Activated T-helper 1 cell treated with Interleukin-2 at 50 U/mL for 16 hours (primary cell): ENCODE data around the gene SLC4A7.
"Not testable (repeated sequence)": the region's sequence is repeated elsewhere in the genome, so short reads cannot be mapped to it uniquely, and the experiment has no call there.

Experiments
- DNase-seq: peaks from one replicate; pipeline ENCODE4 v3.0.0-alpha.2; 2020; ENCODE audit warnings: low read depth

The SLC4A7 gene

DNA sequence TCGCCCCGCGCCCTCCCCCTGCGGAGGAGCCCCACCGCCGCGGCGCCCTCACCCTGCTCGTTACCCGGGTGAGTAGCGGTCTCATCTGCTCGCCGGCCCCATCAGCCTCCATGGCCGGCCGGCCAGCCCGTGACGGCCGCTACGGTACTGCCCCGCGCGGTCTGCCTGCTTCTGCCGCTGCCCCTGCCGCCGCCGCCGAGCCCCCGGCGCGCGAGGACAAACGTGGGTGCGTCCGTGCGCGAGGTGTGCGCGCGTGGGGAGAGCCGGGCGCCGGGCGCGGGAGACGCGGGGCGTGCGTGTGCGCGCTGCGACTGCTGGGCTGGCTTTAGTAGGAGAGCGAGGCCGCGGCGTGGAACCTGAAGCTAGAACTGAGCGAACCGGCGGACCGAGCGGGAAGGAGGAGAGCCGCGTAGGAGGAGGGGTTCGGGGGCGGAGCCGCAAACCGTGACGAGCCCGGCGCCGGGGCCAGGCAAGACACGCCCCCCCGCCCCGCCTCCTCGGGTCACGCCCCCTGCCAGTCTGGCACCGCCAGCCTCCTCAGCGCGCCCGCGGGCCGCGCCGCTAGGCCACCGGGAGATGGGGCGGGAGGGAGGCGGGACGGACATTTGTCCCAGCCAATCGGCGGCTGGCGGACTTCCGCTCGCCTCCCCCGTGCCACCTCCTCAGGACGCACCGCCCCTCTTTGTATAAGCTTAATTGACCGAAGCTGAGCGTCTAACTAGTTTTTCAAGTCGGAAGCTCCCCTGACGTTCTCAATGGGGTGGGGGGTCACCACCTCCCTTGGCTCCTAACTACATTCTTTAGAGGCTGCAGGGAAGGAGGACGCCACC lies at the start of gene SLC4A7:
SLC4A7 (minus strand) TSS at position 370 of the 830 bp plus-strand sequence; CDS start at position 112, 258 bp downstream.
- peak; percentile 99 for DNase-seq

DNA sequence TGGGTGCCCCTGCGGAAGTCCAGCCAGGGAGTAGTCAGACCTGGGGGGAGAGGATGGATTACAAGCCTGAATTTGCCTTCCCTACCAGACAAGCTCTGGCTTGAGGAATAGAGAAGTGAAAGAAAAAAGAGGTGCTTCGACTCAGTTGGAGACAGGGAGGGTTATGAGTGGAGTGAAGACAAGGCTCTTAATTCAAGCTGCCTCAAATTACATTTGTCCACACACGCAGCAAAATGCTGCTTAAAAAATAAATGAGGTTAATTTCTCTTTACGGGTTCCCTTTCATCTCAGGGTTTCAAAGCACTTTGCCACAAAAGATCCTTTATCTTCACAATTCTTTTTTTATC lies 49.0 kb upstream of the SLC4A7 start:
- DNase-seq, result no peak

DNA sequence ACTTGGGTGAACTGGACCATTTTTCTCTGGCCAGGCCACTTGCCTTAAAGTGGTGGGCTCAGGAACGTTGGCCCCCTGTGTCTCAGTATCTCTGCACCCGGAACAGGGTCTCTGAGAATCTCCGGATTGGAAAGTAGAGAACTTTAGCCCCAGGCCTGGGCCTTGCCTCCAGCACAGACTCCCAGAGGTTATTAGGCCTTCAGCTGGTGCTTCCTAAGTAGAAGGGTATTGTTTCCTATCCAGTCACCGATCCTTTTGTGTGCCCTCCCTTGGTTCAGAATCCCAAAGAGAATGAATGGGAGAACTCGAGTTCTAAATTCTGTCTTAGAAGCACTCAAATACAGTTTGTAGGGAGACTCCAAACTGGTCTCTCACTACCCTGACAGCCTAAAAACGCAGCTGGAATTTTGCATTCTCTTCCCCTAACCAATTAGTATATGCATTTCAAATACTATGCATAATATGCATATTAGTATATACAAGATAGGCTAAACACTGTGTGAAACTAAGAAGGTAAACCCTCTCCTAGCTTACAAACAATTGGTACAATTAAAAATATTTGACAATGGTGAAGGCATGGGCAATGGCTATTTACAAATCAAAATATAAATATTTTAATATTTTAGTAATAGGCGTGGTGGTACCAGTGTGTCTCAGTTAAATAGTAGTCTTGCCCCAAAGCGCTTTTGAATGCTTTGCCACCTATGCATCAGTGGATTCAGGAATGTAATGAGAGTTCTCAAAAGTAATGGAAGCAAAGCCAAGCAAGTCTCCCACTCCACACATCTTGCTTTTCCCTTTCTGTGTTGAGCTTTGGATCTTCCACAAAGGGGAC lies 48.5 kb upstream of the SLC4A7 start:
- DNase-seq, result no peak

DNA sequence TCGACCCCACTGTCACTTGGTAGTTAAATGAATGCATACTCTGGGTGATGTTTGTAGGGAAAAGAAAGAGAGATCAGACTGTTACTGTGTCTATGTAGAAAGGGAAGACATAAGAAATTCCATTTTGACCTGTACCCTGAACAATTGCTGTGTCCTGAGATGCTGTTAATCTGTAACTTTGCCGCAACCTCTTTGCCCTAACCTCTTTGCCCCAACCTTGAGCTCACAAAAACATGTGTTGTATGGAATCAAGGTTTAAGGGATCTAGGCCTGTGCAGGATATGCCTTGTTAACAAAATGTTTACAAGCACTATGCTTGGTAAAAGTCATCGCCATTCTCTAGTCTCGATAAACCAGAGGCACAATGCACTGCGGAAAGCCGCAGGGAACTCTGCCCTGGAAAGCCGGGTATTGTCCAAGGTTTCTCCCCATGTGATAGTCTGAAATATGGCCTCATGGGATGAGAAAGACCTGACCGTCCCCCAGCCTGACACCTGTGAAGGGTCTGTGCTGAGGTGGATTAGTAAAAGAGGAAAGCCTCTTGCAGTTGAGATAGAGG lies 47.1 kb upstream of the SLC4A7 start:
- not testable (repeated sequence) for DNase-seq

DNA sequence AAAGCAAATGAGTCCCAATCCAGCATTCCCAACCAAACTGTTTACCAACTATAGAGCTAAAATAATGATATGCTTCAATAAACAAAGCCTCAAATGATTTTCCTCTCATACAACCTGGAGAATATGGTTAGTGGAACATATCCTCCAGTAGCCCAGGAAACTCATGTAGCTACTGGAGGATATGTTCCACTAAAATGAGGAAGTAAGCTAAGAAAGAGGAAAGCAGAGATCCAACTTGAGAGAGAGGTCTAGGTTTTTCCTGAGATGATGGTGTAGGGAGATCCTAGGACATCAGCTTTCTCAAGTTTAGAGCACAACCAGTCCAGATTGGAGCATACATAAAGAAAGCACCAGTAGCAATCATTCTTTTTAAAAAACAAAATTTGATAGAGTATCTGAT lies 44.6 kb upstream of the SLC4A7 start:
- no peak for DNase-seq

DNA sequence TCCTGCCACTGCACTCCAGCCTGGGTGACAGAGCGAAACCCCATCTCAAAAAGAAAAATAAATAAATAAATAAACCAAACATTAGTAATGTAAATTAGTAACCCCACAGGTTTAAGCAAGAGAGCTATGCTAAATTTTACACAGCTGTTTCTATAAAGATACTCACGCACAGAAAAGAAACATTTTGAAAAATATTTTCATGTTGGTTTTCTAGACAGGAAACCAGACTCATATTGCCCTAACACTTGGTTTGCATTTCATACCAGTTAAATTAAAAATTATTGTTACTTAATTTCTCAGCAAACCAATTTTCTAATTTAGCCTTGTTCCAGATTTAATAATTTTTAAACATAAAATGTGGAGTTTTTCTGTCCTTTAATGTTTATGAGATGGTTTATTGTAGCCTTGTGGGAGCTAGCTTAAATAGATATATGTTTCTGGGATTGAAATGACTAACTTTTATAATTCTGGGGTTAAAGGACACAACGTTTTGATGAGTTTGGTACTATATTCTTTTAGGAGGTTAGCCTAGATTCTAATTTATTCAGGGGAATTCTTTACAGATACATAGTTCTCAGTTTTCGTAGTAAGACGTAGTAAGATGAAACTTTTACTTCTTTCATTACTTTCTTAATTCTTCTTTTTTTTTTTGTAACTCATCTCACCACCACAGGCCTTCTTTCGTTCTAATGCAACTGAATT lies 42.6 kb upstream of the SLC4A7 start:
- DNase-seq, result no peak

DNA sequence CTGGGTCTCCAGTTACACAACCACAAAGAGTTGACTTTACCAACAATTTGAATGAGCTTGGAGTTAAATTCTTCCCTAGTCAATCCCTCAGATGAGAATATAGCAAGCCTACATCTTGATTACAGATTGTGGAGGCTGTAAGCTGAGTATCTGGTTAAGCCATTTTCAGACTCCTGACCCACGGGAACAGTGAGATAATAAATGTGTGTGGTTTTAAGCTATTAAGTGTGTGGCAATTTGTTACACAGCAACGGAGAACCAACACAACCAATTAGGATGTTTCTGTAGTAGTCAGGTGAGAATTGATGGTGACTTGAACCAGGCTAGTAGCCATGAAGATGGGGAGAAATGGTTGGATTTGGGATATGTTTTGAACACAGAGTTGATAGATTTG lies 37.7 kb upstream of the SLC4A7 start:
- no peak for DNase-seq

DNA sequence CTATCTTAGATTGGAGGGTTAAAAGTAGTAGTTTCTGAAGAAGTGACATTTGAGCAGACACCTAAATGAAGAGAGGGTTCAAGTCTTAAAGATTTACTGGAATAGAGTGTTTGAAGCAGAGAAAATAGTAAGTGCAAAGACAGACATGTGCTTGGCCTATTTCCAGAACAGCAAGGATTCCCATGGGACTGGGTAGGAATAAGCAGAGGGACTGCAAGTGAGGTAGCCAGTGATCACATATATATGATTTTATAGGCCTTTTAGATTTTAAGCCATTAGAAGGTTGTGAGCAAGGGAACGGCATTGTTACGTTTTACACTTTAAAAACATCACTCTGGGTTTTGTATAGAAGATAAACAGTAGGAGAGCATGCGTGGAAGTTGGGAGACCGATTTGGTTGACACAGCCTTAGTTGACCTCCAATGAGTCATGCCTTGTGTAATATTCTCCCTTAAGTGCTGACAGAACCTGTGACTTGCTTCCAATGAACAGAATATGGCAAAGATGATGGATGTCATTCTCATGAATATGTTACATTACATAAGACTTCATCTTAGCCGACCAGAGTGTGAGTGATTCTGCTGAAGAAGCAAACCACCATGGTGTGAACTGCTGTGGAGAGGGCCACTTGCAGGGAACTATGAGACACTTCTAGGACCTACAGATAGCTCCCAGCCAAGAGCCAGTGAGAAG lies 37.1 kb upstream of the SLC4A7 start:
- DNase-seq, result no peak

DNA sequence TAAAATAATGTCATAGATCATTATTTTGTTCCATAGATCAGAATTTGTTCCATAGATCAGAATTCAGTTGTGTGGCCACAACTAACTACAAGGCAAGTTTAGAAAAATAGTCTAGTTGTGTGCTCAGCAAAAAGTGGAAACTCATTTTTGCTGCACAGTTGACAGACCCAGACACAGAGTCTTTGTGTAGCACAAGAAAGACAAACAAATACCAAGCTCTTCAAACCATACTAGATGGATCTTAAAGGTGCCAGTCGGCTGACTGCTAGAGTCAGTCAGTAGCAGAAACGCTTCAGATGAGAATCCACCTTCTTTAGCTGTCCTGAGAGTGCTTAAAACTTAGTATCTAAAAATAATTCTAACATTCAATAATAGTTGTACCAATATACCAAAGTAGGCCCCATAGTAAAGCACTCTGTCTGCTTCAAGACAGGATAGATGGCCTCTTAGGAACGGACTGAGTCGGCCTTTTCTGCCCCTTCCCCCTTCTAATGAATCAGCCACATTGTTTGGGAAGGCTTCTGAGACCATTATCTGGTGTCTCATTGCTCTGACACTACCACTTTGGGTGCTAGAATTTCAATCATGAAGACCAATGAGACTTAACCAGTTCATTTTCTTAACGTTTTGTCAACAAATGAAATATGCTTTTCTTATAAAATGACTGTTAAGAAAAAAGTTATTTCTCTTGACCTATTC lies 27.7 kb upstream of the SLC4A7 start:
- no peak for DNase-seq

DNA sequence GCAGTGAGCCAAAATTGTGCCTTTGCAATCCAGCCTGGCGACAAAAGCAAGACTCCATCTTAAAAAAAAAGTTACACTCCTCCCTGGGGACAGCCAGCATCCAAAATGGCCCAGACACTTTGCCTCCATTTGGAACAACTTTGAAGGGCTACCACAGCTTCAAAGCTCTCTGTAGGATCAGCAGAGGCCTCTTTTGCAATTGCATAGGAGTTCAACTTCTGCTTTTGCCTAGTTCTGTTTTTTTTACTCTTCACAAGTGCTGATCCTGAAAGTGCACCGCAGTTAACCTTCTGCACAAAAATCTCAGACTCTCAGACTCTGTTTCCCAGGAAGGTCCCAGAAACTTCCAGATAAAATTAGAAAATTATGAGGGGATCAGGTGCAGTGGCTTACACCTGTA lies 25.2 kb upstream of the SLC4A7 start:
- DNase-seq, result no peak

DNA sequence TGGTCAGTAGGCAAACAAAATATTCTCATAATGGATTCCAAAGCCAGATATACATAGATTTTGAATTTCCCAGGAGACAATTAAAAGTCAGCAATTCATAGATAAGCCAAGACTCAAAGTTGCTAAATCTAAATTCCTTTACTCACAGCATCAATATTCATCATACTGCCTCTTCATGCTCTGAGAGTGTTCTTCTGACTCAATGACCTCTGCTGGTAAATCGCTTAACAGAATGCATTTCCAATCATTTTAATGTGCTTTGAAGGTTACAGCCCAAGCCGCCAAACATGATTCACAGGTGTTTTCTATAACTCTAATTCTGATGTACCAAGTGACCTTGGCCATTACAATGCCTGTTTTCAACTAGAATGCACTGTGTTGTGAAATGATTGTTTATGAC lies 24.2 kb upstream of the SLC4A7 start:
- DNase-seq, result no peak

DNA sequence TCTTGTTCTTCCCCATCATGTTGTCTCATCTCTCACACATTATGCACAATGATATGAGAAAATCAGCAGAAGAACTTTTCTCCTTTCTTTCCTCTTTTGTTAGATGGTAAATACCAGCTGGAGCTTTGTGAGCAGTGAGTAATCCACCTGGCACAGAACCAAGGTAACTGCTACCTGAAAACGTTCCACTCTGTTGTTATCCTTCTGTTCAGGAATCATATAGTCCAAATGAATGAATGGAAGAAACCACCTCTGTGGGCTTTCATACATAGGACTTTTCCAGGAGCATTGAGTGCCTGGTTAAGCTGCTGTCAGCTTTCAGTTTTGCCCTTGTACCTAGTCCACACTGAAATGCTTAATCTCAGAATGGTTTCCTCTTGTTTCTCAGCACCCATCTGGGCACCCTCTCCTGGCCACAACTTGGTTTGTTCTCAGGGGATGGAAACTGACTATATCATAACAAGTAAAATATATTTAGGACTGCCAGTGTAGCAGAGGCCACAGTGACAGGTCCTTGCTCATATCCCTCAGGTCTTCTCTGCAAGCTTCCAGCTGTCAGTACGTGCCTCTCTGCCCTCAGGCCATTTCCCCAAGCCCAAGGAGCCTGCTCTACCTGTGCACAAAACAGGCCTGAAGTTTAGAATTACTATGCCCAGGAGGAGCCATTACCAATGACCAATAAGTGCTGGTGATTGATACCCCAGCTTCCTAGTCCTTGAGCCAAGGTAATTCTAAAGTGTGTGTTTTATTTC lies 23.5 kb upstream of the SLC4A7 start:
- no peak for DNase-seq

DNA sequence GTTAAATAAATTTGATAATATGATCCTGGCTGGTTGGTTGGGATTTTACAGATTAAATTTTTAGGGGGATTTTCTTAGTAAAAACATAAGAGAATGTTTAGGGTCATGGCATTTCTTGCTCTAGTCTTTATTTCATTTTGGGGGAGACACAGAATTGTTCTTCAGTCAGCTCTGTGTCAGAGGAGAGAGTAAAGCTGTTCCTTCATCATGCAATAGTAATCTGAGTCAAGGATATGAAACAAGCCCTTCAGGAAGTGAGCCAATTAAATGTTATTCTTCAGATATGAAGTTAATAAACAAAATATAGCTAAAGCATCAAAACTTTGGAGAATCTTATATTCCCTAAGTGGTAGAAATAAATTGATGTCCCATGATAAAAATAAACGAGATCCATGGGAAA lies 22.9 kb upstream of the SLC4A7 start:
- no peak for DNase-seq

DNA sequence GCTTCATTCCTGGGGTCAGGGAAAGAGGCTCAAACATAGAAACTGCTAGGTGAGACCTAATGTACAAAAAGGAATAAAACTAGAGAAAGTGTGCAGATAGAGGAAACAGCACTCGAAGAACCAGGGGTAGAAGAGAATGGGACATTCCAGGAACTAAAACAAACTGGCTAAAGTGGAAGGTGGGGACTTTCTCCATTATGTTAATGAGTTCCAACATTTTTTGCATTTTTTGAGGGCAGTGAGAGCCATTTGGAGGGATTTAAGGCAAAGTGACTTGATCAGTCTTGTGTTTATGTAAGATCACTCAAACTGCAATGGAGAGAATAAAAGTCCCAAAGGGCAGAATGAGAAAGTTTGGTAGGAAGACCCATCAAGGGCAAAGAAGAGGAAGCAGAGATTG lies 20.6 kb upstream of the SLC4A7 start:
- no peak for DNase-seq

DNA sequence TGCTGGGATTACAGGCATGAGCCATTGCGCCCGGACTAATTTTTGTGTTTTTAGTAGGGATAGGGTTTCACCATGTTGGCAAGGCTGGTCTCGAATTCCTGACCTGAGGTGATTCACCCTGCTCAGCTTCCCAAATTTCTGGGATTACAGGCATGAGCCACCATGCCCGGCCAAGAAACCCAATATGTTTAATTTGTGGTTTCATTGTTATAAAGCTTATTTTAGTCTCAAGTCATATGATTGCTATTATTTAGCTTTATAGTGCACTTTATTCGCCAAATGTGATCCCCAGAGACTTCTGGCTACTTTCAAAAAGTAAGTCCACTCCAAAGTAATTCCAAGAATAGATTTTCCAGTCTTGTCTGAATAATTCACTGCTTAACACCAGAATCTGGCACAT lies 19.3 kb upstream of the SLC4A7 start:
- DNase-seq, result no peak

DNA sequence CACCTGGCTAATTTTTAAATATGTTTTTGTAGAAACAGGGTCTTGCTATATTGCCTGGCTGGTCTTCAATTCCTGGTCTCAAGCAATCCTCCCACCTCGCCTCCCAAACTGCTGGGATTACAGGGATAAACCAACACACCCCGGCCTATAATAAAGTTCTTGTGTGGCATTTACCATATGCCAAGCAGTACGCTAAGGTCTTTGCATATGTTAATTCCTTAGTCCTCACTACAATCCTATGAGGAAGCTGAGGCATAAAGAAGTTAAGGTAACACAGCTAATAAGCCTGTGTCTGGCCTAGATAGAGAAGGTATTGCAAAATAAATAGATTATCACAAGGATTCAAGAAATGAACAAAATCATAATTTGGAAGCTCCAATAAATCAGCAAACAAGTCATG lies 17.6 kb upstream of the SLC4A7 start:
- DNase-seq, result no peak

DNA sequence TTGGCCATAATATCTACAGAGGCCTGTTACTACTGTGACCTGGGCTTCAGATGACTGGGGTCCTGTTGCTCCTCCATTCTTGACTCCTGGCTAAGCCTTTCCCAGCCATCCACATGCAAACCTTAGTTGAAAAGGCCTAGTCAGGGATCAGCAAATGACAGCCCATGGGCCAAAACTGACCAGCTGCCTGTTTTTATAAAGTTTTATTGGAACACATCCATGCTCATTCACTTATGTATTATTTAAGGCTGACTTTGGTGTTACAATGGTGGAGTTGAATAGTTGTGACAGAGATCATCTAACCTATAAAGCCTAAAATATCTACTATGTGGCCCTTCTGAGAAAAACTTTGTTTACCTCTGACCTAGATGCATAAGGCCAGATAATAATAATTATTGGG lies 16.8 kb upstream of the SLC4A7 start:
- DNase-seq, result no peak

DNA sequence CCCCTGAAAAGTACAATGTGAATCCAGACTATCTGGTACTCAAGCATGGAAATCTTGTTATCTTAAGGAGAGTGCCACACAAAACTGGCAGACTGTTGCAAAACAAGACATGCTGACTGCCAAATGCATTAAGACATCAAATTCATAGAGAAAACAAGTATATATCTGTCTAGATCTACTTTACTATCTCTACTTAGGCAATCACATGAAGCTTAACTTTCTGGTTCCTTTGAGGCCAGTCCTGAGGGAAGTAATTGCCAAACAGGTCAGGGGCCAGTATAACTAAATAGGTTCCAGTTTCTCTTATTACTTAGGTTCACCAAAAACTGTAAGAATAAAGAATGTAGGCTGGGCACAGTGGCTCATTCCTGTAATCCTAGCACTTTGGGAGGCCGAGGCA lies 15.9 kb upstream of the SLC4A7 start:
- no peak for DNase-seq

DNA sequence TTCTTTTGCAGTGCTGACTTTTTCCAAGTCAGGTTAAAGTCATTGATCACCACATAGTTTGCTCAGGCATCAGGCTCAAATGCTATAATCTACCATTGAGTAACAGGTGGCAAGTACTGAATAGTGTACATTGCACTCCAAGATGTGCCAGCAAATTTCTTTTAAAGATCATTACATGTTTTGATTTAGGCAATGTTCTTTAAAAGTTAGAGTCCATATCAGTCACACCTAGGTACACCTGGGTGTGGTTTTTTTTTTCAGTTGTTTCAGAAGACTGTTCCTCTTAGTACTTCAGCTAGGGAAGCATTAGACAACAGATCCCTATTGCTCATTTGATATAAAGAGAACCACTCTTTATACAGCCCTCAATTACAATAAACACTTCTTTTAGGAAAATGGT lies 10.6 kb upstream of the SLC4A7 start:
- no peak for DNase-seq

DNA sequence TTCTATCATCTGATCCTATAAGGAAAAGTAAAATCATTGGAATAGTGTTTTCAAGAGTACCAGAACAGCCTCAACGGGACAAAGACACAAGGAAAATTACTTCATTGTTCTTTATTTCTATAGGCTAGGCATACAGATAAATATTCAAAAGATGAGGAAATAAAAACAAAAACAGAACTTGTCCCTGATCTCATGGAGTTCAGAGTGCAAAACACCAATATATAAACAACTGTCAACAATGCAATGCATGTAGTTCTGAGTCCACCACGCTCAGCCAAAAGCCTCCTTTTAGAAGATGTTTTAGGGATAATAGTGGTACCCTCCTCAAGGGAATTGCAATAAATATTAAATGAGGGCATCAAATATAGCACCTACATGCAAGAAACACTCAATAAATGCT lies 4.6 kb upstream of the SLC4A7 start:
- DNase-seq, result no peak

DNA sequence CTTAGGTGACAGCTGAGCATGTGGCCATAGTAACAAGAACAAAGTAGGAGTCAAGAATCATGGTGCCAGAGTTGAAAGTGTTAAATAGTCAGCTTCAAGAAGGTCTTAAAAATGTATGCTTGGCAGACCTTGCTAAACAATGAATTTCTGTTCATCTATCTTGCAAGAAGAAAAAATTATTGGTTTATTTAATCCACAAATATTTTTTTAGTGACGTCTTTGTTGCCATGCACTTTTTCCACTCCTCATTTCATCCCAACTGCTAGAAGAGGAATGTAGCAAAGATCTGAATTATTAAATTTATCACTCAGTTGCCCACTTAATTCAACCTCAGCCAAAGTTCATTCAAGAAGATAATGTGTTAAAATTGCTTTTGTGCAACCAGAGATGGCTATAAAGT lies 3.2 kb upstream of the SLC4A7 start:
- no peak for DNase-seq
